ENCODE data around the gene PCYT2.
"Not testable (repeated sequence)": the region's sequence is repeated elsewhere in the genome, so short reads cannot be mapped to it uniquely, and the experiment has no call there.

PCYT2 gene

GRCh38 chr17:81911277-81911961, at the start of gene PCYT2:
TSS of gene PCYT2 (minus strand) at chr17:81911399. CDS start at chr17:81911355, 44 bp downstream.
- H3K27me3 Mint-ChIP-seq (ENCODE audit: low read depth): no peaks in the 10 kb centered on the region
- H3K27ac Mint-ChIP-seq: peak within 1 kb of the TSS; percentile 75
- H3K9me3 Mint-ChIP-seq: no peaks in the 10 kb centered on the region
- H3K4me1 Mint-ChIP-seq (ENCODE audit: low read depth): peaks cover 16% of the 10 kb centered on the region
- H3K36me3 Mint-ChIP-seq (ENCODE audit: low read depth): peaks cover 34% of the 10 kb centered on the region
- H3K4me3 Mint-ChIP-seq: peak within 1 kb of the TSS; percentile 87
- peak; percentile 91 for DNase-seq (ENCODE audit: low spot score)

DNA sequence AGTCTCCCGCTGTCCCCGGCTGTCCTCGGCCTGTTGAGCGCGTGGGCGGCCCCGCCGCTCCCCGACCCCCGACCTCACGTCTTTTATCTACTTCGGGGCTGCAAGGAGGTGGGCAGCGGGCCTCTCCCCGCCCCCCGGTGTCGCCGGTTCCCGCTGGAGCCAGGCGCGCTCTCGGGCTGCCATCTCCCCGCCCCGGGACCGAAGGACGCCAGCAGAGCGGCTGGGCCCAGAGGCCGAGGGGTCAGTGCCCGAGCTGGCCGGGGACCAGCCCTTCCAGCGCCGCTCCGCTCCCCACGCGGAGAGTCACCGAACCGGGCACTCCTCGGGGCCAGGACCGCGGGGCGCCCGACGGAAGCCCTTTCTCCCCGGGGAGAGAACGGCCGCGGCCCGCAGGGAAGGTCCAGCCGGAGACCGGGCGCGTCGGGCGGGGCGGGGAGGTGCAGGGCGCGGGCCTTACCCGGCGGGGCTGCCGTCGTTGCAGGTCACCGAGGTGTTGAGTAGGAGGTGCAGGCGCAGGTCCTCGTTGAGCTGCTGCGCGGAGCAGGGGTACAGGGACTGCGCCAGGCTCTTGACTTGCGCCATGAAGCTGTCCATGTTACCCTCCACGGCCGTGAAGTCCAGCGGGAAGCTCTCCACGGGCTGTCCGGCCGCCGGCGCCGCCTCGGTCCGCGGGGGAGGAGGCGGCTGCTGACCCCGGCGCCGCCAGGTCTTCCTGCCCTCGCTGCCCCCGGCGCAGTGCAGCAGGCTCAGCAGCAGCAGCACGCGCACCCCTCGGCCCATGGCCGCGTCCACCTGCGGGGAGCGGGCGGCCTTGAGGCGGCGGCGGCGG, 49.1 kb upstream of the PCYT2 start:
- Mint-ChIP-seq H3K27me3 (ENCODE audit: low read depth) (peaks cover 50% of the 10 kb centered on the region), H3K36me3 (ENCODE audit: low read depth) (no peaks in the 10 kb centered on the region), H3K27ac (no peak overlapping the region), H3K4me1 (ENCODE audit: low read depth) (peaks cover 3% of the 10 kb centered on the region), H3K4me3 (no peak overlapping the region), H3K9me3 (no peaks in the 10 kb centered on the region)
- DNase-seq (ENCODE audit: low spot score): no peak

GRCh38 chr17:81959362-81960129, 48.3 kb upstream of the PCYT2 start:
- DNase-seq (ENCODE audit: low spot score): peak; percentile 75

DNA sequence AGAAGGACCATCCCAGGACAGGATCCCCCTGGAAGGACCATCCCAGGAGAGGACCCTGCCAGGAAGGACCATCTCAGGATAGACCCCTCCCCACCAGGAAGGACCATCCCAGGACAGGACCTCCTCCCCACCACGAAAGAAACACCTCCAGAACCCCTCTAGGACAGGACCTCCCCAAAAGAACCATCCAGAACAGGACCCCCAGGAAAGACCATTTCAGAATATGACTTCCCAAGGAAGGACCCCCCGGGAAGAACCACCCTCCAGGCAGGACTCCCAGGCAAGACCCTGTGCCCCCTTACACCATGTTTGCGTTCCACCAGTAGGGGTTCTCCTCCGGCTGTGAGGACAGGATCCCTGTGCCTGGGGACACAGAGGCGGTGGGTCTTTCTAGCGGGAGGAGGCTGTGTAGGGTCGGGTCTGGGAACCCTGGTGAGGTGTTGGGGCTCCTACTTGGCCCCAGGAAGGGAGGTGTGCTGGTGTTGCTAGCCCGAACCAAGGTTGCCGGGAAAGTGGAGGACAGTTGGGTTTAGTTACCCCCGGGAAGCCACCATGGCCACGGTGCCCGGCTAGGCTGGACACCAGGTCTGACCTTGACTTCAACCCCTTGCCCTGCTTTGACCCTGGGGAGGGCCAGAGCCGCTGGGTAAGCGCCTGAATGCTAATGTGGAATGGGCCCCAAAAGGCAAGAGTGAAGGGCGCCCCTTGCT, 47.6 kb upstream of the PCYT2 start:
- peaks cover 37% of the 10 kb centered on the region for H3K27me3 Mint-ChIP-seq (ENCODE audit: low read depth)
- H3K4me1 Mint-ChIP-seq (ENCODE audit: low read depth): peaks cover 3% of the 10 kb centered on the region
- peak overlapping the region; percentile 40 for H3K4me3 Mint-ChIP-seq
- H3K27ac Mint-ChIP-seq: peak overlapping the region; percentile 26
- H3K36me3 Mint-ChIP-seq (ENCODE audit: low read depth): no peaks in the 10 kb centered on the region
- no peak for DNase-seq (ENCODE audit: low spot score)
- no peaks in the 10 kb centered on the region for H3K9me3 Mint-ChIP-seq

More at GRCh38 chr17:81959362-81960129, 48.3 kb upstream of the PCYT2 start:
- H3K4me1 Mint-ChIP-seq (ENCODE audit: low read depth): peaks cover 3% of the 10 kb centered on the region
- H3K36me3 Mint-ChIP-seq (ENCODE audit: low read depth): no peaks in the 10 kb centered on the region
- H3K27ac Mint-ChIP-seq: no peak overlapping the region
- H3K9me3 Mint-ChIP-seq: no peaks in the 10 kb centered on the region
- peak overlapping the region; percentile 40 for H3K4me3 Mint-ChIP-seq
- H3K27me3 Mint-ChIP-seq (ENCODE audit: low read depth): peaks cover 45% of the 10 kb centered on the region

GRCh38 chr17:81957691-81958432, 46.7 kb upstream of the PCYT2 start:
- Mint-ChIP-seq H3K4me1 (ENCODE audit: low read depth) (peaks cover 3% of the 10 kb centered on the region), H3K36me3 (ENCODE audit: low read depth) (no peaks in the 10 kb centered on the region), H3K4me3 (peak overlapping the region; percentile 45), H3K27ac (no peak overlapping the region), H3K27me3 (ENCODE audit: low read depth) (peaks cover 28% of the 10 kb centered on the region), H3K9me3 (no peaks in the 10 kb centered on the region)
- DNase-seq (ENCODE audit: low spot score): no peak

GRCh38 chr17:81956607-81957589, 45.7 kb upstream of the PCYT2 start:
- Mint-ChIP-seq H3K27ac (no peak overlapping the region), H3K4me3 (no peak overlapping the region), H3K36me3 (ENCODE audit: low read depth) (no peaks in the 10 kb centered on the region), H3K4me1 (ENCODE audit: low read depth) (peaks cover 4% of the 10 kb centered on the region), H3K9me3 (no peaks in the 10 kb centered on the region), H3K27me3 (ENCODE audit: low read depth) (peaks cover 21% of the 10 kb centered on the region)
- no peak for DNase-seq (ENCODE audit: low spot score)

DNA sequence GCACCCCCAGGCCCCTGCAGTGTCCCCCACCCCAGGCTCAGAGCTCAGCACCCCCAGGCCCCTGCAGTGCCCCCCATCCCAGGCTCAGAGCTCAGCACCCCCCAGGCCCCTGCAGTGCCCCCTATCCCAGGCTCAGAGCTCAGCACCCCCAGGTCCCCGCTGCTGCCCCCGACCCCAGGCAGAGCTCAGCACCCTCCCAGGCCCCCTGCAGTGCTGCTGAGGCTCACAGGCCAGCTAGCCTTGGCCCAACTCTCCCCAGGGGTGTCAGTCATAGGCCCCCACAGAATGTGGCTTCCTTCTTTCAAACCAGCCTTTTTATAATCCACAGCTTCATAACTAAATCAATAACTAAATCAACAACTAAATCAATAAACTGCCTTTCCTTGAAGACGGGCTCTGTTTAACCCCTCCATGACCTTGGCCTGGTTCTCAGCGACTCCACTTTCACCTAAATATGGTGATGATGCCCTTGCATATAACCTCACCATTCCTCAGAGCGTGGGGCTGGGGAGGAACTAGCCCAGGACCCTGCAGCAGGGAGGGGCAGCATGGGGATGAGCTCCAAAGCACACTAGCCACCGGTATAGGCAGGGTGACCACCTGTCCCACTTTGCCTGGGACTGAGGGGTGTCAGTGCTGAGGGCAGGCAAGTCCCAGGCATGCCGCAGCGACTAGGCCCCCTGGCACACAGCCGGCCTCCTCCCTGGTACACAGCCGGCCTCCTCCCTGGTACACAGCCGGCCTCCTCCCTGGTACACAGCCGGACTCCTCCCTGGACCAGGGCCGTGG, 44.8 kb upstream of the PCYT2 start:
- Mint-ChIP-seq H3K4me3 (no peak overlapping the region), H3K27ac (no peak overlapping the region), H3K9me3 (no peaks in the 10 kb centered on the region)

GRCh38 chr17:81955058-81955681, 44.0 kb upstream of the PCYT2 start:
- H3K27ac Mint-ChIP-seq: no peak overlapping the region
- peaks cover 32% of the 10 kb centered on the region for H3K27me3 Mint-ChIP-seq (ENCODE audit: low read depth)
- H3K36me3 Mint-ChIP-seq (ENCODE audit: low read depth): no peaks in the 10 kb centered on the region
- no peak for DNase-seq (ENCODE audit: low spot score)
- no peaks in the 10 kb centered on the region for H3K9me3 Mint-ChIP-seq
- H3K4me1 Mint-ChIP-seq (ENCODE audit: low read depth): peaks cover 5% of the 10 kb centered on the region
- no peak overlapping the region for H3K4me3 Mint-ChIP-seq

More for the DNA sequence above, 44.8 kb upstream of the PCYT2 start:
- no peaks in the 10 kb centered on the region for H3K36me3 Mint-ChIP-seq (ENCODE audit: low read depth)
- peaks cover 5% of the 10 kb centered on the region for H3K4me1 Mint-ChIP-seq (ENCODE audit: low read depth)
- no peak for DNase-seq (ENCODE audit: low spot score)
- H3K27me3 Mint-ChIP-seq (ENCODE audit: low read depth): peaks cover 26% of the 10 kb centered on the region

DNA sequence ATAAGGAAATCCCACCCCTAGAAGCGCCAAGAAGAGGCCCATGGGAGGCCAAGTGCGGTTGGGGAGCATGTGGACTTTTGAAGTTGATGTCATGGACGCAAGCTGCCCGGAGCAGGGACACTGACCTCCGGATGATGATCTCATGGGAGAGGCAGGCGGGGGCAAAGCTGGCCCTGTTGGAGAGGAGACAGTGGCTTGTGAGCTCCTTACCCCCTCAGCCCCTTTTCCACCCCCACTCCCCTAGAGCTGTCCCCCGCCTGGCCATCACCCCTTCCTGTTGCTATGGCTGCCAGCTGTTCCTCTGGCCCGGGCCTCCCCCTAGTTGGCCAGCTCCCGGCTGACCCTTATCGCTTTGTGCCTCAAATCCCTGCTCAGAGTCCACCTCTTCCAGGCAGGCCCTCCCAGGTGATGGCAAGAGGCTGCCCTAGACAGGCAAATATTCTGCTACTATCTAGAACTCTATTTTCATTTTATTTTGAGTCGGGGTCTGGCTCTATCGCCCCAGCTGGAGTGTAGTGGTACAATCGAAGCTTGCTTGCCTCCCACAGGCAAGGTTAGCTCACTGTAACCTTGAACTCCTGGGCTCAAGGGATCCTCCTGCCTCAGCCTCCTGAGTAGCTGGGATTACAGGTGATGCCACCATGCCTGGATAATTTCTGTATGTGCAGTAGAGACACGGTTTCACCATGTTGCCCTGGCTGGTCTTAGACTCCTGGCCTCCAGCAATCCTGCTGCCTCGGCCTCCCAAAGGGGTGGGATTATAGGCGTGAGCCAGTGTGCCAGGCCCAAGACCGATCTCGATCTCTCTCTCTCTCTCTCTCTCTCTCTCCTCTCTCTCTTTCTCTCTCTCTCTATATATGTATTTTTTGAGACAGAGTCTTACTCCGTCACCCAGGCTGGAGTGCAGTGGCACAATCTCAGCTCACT, 43.2 kb upstream of the PCYT2 start:
- H3K4me3 Mint-ChIP-seq: no peak overlapping the region
- no peak overlapping the region for H3K27ac Mint-ChIP-seq
- H3K4me1 Mint-ChIP-seq (ENCODE audit: low read depth): peaks cover 5% of the 10 kb centered on the region

GRCh38 chr17:81953443-81953842, 42.2 kb upstream of the PCYT2 start:
- not testable (repeated sequence) for DNase-seq (ENCODE audit: low spot score); H3K4me1 Mint-ChIP-seq (ENCODE audit: low read depth); H3K27ac Mint-ChIP-seq; H3K4me3 Mint-ChIP-seq; H3K9me3 Mint-ChIP-seq; H3K36me3 Mint-ChIP-seq (ENCODE audit: low read depth)
- peaks cover 24% of the 10 kb centered on the region for H3K27me3 Mint-ChIP-seq (ENCODE audit: low read depth)

More for the DNA sequence above, 43.2 kb upstream of the PCYT2 start:
- Mint-ChIP-seq H3K27me3 (ENCODE audit: low read depth) (peaks cover 32% of the 10 kb centered on the region), H3K9me3 (no peaks in the 10 kb centered on the region), H3K36me3 (ENCODE audit: low read depth) (no peaks in the 10 kb centered on the region)
- DNase-seq (ENCODE audit: low spot score): no peak

Measured in T-helper 2 cell treated with Interferon-gamma antibody and Interleukin-4, amounts not matched to agents 5 μg/mL and 100 μg/mL, for 36 hours (primary cell).